Glutamatergic neuron (in vitro differentiated cells): ENCODE measurements around the gene OSBP. TPM values are rescaled to one million over a fixed set of nuclear protein-coding genes. Genes with fewer than 3 reads are reported as not detected.

Source experiments
- DNase-seq: peaks from one replicate; pipeline ENCODE4 v3.0.0; 2022
- H3K27ac Mint-ChIP-seq: one replicate; pipeline ENCODE4 v1.8.0; 2020; ENCODE audit warnings: mild to moderate bottlenecking, mixed read lengths, inconsistent platforms; ENCODE audit not compliant: unreplicated experiment
- H3K27me3 Mint-ChIP-seq: one replicate; pipeline ENCODE4 v1.8.0; 2020; ENCODE audit warnings: mild to moderate bottlenecking, moderate library complexity, mixed read lengths, inconsistent platforms; ENCODE audit not compliant: unreplicated experiment
- H3K36me3 Mint-ChIP-seq: one replicate; pipeline ENCODE4 v1.8.0; 2020; ENCODE audit warnings: mild to moderate bottlenecking, mixed read lengths, inconsistent platforms; ENCODE audit not compliant: unreplicated experiment
- H3K4me1 Mint-ChIP-seq: one replicate; pipeline ENCODE4 v1.8.0; 2020; ENCODE audit warnings: mild to moderate bottlenecking, low read depth, mixed read lengths, inconsistent platforms; ENCODE audit not compliant: unreplicated experiment
- H3K4me3 Mint-ChIP-seq: one replicate; pipeline ENCODE4 v1.8.0; 2020; ENCODE audit warnings: mild to moderate bottlenecking, mixed read lengths, inconsistent platforms; ENCODE audit not compliant: unreplicated experiment
- H3K9me3 Mint-ChIP-seq: one replicate; pipeline ENCODE4 v1.8.0; 2020; ENCODE audit warnings: mild to moderate bottlenecking, moderate library complexity, mixed read lengths, inconsistent platforms; ENCODE audit not compliant: unreplicated experiment
- CTCF ChIP-seq: fragments of 200-600 bp; sonication (generic); IDR thresholded peaks from one replicate; pipeline ENCODE4 v1.5.0; 2021; ENCODE audit not compliant: partially characterized antibody, unreplicated experiment
- microRNA-seq: library from miRNA; unstranded; fragments of <30 nt; microRNA quantifications from one replicate; pipeline ENCODE4, GENCODE V29; 2020; ENCODE audit not compliant: unreplicated experiment
- total RNA-seq: library from RNA; stranded (reverse); fragmentation: NEBNext Ultra II Directional; extraction: Animal tissue kit (Norgen Biotek cat#: 25700); gene quantifications from one replicate; pipeline ENCODE4 v1.2.1, GENCODE V29; 2021; ENCODE audit not compliant: unreplicated experiment

Gene OSBP
- total RNA-seq, 1 donor from 2014 or later = 36.0 TPM

- H3K4me1 Mint-ChIP-seq = peaks cover 9% of the 10 kb centered on the region
- H3K27ac Mint-ChIP-seq = no peak overlapping the region
Observed at GRCh38 chr11:59532620-59533019, 83.0 kb downstream of the OSBP start.

GRCh38 chr11:59528711-59529110 lies 86.9 kb downstream of the OSBP start:
- TF ChIP-seq CTCF = no peak
- Mint-ChIP-seq H3K4me1 (peaks cover 9% of the 10 kb centered on the region), H3K27ac (no peak overlapping the region), H3K9me3 (no peaks in the 10 kb centered on the region), H3K27me3 (peaks cover 4% of the 10 kb centered on the region), H3K4me3 (no peak overlapping the region), H3K36me3 (no peaks in the 10 kb centered on the region)
- no peak for DNase-seq

More at GRCh38 chr11:59532620-59533019, 83.0 kb downstream of the OSBP start:
- DNase-seq = no peak
- H3K27me3 Mint-ChIP-seq = peaks cover 4% of the 10 kb centered on the region
- H3K36me3 Mint-ChIP-seq = no peaks in the 10 kb centered on the region
- H3K4me3 Mint-ChIP-seq = no peak overlapping the region
- H3K9me3 Mint-ChIP-seq = no peaks in the 10 kb centered on the region
- TF ChIP-seq CTCF = no peak

Small RNA genes lying within 50 kb of the gene (microRNA-seq; reads per million reads assigned to microRNA genes)
- 0.69 reads per million for gene MIR3162

Other genes with a start within 250 kb of the OSBP start
- gene OR5A2, start 189.4 kb downstream of the OSBP start, total RNA-seq = not detected
- not detected for gene OR5A1, start 179.3 kb downstream of the OSBP start, total RNA-seq
- not detected for gene OR4D6, start 158.8 kb downstream of the OSBP start, total RNA-seq
- not detected for gene OR4D10, start 142.5 kb downstream of the OSBP start, total RNA-seq
- gene OR4D11, start 112.2 kb downstream of the OSBP start, total RNA-seq = not detected
- not detected for gene OR4D9, start 104.2 kb downstream of the OSBP start, total RNA-seq
- gene PATL1, start 53.3 kb upstream of the OSBP start, total RNA-seq = 17.3 TPM
- gene OR10V1, start 98.1 kb upstream of the OSBP start, total RNA-seq = not detected
- gene STX3, start 139.6 kb upstream of the OSBP start, total RNA-seq = 42.1 TPM
- gene MRPL16, start 195.0 kb upstream of the OSBP start, total RNA-seq = 36.4 TPM
- gene CBLIF, start 229.7 kb upstream of the OSBP start, total RNA-seq = not detected